Fibroblast of lung (primary cell): ENCODE data around the gene CST4. TPM values are rescaled to one million over a fixed set of nuclear protein-coding genes. Genes with fewer than 3 reads are reported as not detected.

Experiments
- DNase-seq, 2 donors: peaks; one replicate each; pipeline versions ENCODE4 v3.0.0 to v3.0.0-alpha.2; 2010; ENCODE audit warnings: low read depth in 2 of 2
- H2AFZ ChIP-seq: 2 replicates; pipeline ENCODE4 v1.5.1; 2012; ENCODE audit warnings: low read length, control low read depth, inconsistent platforms
- H3K27ac ChIP-seq: 2 replicates; pipeline ENCODE4 v1.5.1; 2011; ENCODE audit warnings: low read length, control low read depth; ENCODE audit not compliant: insufficient read depth
- H3K27me3 ChIP-seq: 2 replicates; pipeline ENCODE4 v1.5.1; 2011; ENCODE audit warnings: mild to moderate bottlenecking, low read length; ENCODE audit not compliant: control insufficient read depth, insufficient read depth
- H3K36me3 ChIP-seq: 2 replicates; pipeline ENCODE4 v1.5.1; 2011; ENCODE audit warnings: low read length; ENCODE audit not compliant: control insufficient read depth, insufficient read depth
- H3K4me1 ChIP-seq: 2 replicates; pipeline ENCODE4 v1.5.1; 2011; ENCODE audit warnings: low read length; ENCODE audit not compliant: control insufficient read depth, insufficient read depth; ENCODE audit errors: extremely low read depth
- H3K4me2 ChIP-seq: 2 replicates; pipeline ENCODE4 v1.5.1; 2011; ENCODE audit warnings: low read length, control low read depth; ENCODE audit not compliant: insufficient read depth; ENCODE audit errors: extremely low read depth
- H3K4me3 ChIP-seq, 4 experiments: fragments of 200-600 bp in 1 of 4; sonication (generic) in 1 of 4; replicated peaks in 1 of 4; 2 replicates each; pipeline ENCODE4 v1.5.1; 2011 to 2016; ENCODE audit warnings: low read length in 4 of 4, low read depth in 3 of 4, mild to moderate bottlenecking in 3 of 4, control low read depth in 2 of 4, inconsistent platforms in 1 of 4, mixed read lengths in 1 of 4; ENCODE audit not compliant: insufficient read depth in 1 of 4; ENCODE audit errors: control extremely low read depth in 1 of 4
- H3K79me2 ChIP-seq: 2 replicates; pipeline ENCODE4 v1.5.1; 2012; ENCODE audit warnings: mild to moderate bottlenecking, low read length, inconsistent platforms; ENCODE audit not compliant: control insufficient read depth, insufficient read depth
- H3K9ac ChIP-seq: 2 replicates; pipeline ENCODE4 v1.5.1; 2011; ENCODE audit warnings: mild to moderate bottlenecking, low read length, control low read depth; ENCODE audit not compliant: insufficient read depth
- H3K9me3 ChIP-seq: 2 replicates; pipeline ENCODE4 v1.5.1; 2012; ENCODE audit warnings: low read depth, low read length; ENCODE audit not compliant: control insufficient read depth, insufficient read depth
- H4K20me1 ChIP-seq: 2 replicates; pipeline ENCODE4 v1.5.1; 2011; ENCODE audit warnings: low read length; ENCODE audit not compliant: control insufficient read depth, insufficient read depth; ENCODE audit errors: extremely low read depth
- EZH2 ChIP-seq: IDR thresholded peaks from 2 replicates; pipeline ENCODE4 v1.5.1; 2012; ENCODE audit warnings: low read length, control low read depth, mild to moderate bottlenecking; ENCODE audit errors: missing control alignments
- polyA plus RNA-seq, 2 donors: library from polyadenylated mRNA; depleted of rRNA in 1 of 2; stranded (reverse) in 1 of 2; unstranded in 1 of 2; fragments of >200 nt; gene quantifications; 2 replicates each; pipeline ENCODE4 v1.2.1, GENCODE V29; 2011 to 2012; ENCODE audit warnings: missing spikeins in 1 of 2
- total RNA-seq: library from RNA; depleted of rRNA; stranded (reverse); fragments of >200 nt; gene quantifications from 2 replicates; pipeline ENCODE4 v1.2.1, GENCODE V29; 2014
- TF ChIP-seq, protein P1 (sequence below), 2 donors: IDR thresholded peaks in 1 of 2; conservative IDR thresholded peaks in 1 of 2; 1 replicate in 1 of 2; 2 replicates in 1 of 2; pipeline ENCODE4 v1.5.1; 2011 to 2012; ENCODE audit warnings: low read length in 2 of 2, control low read depth in 1 of 2, inconsistent platforms in 1 of 2, low read depth in 1 of 2, mild to moderate bottlenecking in 1 of 2

CST4 gene
- total and polyA plus RNA-seq, 2 donors (not counting 1 experiment from before 2014, with no cell fraction given): 0.16 to 0.17 TPM

- H3K9ac ChIP-seq: no peak overlapping the region
- H4K20me1 ChIP-seq: no peaks in the 10 kb centered on the region
- no peaks in the 10 kb centered on the region for H3K27me3 ChIP-seq
- H2AFZ ChIP-seq: no peak overlapping the region
- H3K4me1 ChIP-seq: peaks cover 12% of the 10 kb centered on the region
- no peak for TF ChIP-seq EZH2
- TF ChIP-seq, protein P1, sequence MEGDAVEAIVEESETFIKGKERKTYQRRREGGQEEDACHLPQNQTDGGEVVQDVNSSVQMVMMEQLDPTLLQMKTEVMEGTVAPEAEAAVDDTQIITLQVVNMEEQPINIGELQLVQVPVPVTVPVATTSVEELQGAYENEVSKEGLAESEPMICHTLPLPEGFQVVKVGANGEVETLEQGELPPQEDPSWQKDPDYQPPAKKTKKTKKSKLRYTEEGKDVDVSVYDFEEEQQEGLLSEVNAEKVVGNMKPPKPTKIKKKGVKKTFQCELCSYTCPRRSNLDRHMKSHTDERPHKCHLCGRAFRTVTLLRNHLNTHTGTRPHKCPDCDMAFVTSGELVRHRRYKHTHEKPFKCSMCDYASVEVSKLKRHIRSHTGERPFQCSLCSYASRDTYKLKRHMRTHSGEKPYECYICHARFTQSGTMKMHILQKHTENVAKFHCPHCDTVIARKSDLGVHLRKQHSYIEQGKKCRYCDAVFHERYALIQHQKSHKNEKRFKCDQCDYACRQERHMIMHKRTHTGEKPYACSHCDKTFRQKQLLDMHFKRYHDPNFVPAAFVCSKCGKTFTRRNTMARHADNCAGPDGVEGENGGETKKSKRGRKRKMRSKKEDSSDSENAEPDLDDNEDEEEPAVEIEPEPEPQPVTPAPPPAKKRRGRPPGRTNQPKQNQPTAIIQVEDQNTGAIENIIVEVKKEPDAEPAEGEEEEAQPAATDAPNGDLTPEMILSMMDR (conservative IDR thresholded peaks at IDR 0.05 in 1 of 2, IDR thresholded peaks at IDR 0.05 in 1 of 2; ENCODE audit: low read depth in 1 of 2, low read length in 2 of 2): no peak
- H3K79me2 ChIP-seq: no peaks in the 10 kb centered on the region
- no peaks in the 10 kb centered on the region for H3K9me3 ChIP-seq
- DNase-seq: no peak
- no peak overlapping the region for H3K27ac ChIP-seq
- no peak overlapping the region for H3K4me2 ChIP-seq
- H3K4me3 ChIP-seq: no peak overlapping the region
- no peaks in the 10 kb centered on the region for H3K36me3 ChIP-seq
Measured at GRCh38 chr20:23644164-23644563, 44.7 kb downstream of the CST4 start.

- H3K27me3 ChIP-seq: no peaks in the 10 kb centered on the region
- H3K79me2 ChIP-seq: no peaks in the 10 kb centered on the region
- no peak overlapping the region for H3K9ac ChIP-seq
- H3K9me3 ChIP-seq: no peaks in the 10 kb centered on the region
- no peak overlapping the region for H2AFZ ChIP-seq
- no peak for TF ChIP-seq EZH2
- TF ChIP-seq, protein P1 (conservative IDR thresholded peaks at IDR 0.05 in 1 of 2, IDR thresholded peaks at IDR 0.05 in 1 of 2; ENCODE audit: low read depth in 1 of 2, low read length in 2 of 2): no peak
- no peak overlapping the region for H3K4me3 ChIP-seq
- no peaks in the 10 kb centered on the region for H3K36me3 ChIP-seq
- H3K4me2 ChIP-seq: no peak overlapping the region
- H3K27ac ChIP-seq: no peak overlapping the region
- DNase-seq: no peak
- peaks cover 12% of the 10 kb centered on the region for H3K4me1 ChIP-seq
- no peaks in the 10 kb centered on the region for H4K20me1 ChIP-seq
Measured at GRCh38 chr20:23643659-23644058, 45.2 kb downstream of the CST4 start.

DNA sequence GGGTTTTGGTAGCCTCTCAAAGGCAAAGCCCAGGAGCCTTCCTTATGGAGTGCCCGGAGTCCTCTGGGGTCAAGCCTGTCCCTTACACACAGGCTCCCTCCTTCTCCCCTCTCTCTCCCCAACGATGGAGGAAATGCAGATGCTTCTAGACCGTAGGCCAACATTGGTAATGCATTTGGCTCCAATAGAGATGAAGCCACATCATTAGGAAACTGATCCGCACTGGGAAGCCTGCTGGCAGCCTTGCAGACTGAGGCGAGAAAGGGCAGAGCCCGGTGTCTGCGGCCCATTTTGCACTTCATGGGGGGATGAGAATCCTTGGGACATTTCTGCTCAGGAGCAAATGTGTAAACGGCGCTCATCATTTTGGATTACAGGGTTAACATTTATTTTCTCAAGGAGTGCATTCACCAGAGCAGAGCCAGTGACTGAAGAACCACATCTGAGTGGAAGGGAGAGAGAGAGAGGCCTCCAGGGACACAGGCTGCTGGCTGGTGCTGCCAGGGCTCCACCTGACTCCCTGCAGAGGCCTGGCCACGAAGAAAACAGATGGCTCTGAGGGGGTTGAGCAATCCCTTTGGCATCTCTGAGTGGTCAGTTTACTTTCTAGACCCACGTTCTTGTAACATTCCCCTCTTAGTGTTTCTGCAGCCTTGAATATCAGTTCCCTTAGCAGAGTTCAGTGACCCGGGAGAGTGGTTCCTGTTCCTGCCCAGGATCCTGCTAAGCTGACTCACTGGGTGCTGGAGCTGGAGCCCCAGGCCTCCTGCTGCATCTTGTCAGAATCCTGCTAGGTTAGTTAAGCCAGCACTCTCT is 46.7 kb downstream of the CST4 start:
- Histone ChIP-seq H3K4me3 (no peak overlapping the region), H3K9ac (no peak overlapping the region), H3K27me3 (no peaks in the 10 kb centered on the region), H3K36me3 (no peaks in the 10 kb centered on the region), H2AFZ (no peak overlapping the region), H3K9me3 (no peaks in the 10 kb centered on the region), H3K27ac (no peak overlapping the region), H3K4me1 (peaks cover 12% of the 10 kb centered on the region), H4K20me1 (no peaks in the 10 kb centered on the region), H3K4me2 (peak overlapping the region; percentile 41), H3K79me2 (peaks cover 1% of the 10 kb centered on the region)
- TF ChIP-seq, protein P1 (conservative IDR thresholded peaks at IDR 0.05 in 1 of 2, IDR thresholded peaks at IDR 0.05 in 1 of 2; ENCODE audit: low read depth in 1 of 2, low read length in 2 of 2): no peak
- no peak for TF ChIP-seq EZH2
- peak; percentile 72 to 89 for DNase-seq
